GM23338 (cell line): Measurements from ENCODE around the gene SZT2. TPM values are rescaled to one million over a fixed set of nuclear protein-coding genes. Genes with fewer than 3 reads are reported as not detected.

Source experiments
- ATAC-seq: fragments of 200-7000 bp; cut with Tn5 transposase; 3 replicates; pipeline ENCODE4 v1.9.1; 2020
- DNase-seq: peaks from one replicate; pipeline ENCODE4 v3.0.0-alpha.2; 2015; ENCODE audit warnings: low spot score
- H2AFZ ChIP-seq: fragments of 200-600 bp; sonication (generic); 2 replicates; pipeline ENCODE4 v1.8.0; 2016; ENCODE audit warnings: antibody characterized with exemption, mild to moderate bottlenecking, moderate library complexity
- H3F3A ChIP-seq: fragments of 200-600 bp; sonication (generic); replicated peaks from 2 replicates; pipeline ENCODE4 v1.8.0; 2017; ENCODE audit warnings: antibody characterized with exemption, mixed run types, low read depth
- H3K27ac ChIP-seq: fragments of 200-600 bp; sonication (generic); 2 replicates; pipeline ENCODE4 v1.6.1; 2016; ENCODE audit warnings: low read depth
- H3K27me3 ChIP-seq: fragments of 200-600 bp; sonication (generic); 2 replicates; pipeline ENCODE4 v1.8.0; 2016; ENCODE audit warnings: mild to moderate bottlenecking, mixed run types, moderate library complexity; ENCODE audit not compliant: insufficient read depth
- H3K36me3 ChIP-seq: fragments of 200-600 bp; sonication (generic); 2 replicates; pipeline ENCODE4 v1.8.0; 2016; ENCODE audit warnings: mild to moderate bottlenecking; ENCODE audit not compliant: insufficient read depth
- H3K4me1 ChIP-seq: fragments of 200-600 bp; sonication (generic); 2 replicates; pipeline ENCODE4 v1.8.0; 2016; ENCODE audit warnings: mild to moderate bottlenecking, moderate library complexity; ENCODE audit not compliant: insufficient read depth
- H3K4me2 ChIP-seq: fragments of 200-600 bp; sonication (generic); 2 replicates; pipeline ENCODE4 v1.7.1; 2017; ENCODE audit warnings: mixed run types
- H3K4me3 ChIP-seq: fragments of 200-600 bp; sonication (generic); 2 replicates; pipeline ENCODE4 v1.6.1; 2016; ENCODE audit warnings: mixed run types
- H3K79me2 ChIP-seq: fragments of 200-600 bp; sonication (generic); replicated peaks from 2 replicates; pipeline ENCODE4 v1.8.0; 2017; ENCODE audit warnings: mild to moderate bottlenecking; ENCODE audit not compliant: insufficient read depth
- H3K9me2 ChIP-seq: fragments of 200-600 bp; sonication (generic); 2 replicates; pipeline ENCODE4 v1.8.0; 2017; ENCODE audit not compliant: insufficient read depth
- H4K20me1 ChIP-seq: fragments of 200-600 bp; sonication (generic); replicated peaks from 2 replicates; pipeline ENCODE4 v1.8.0; 2017; ENCODE audit warnings: mild to moderate bottlenecking; ENCODE audit not compliant: insufficient read depth
- H3K27ac Mint-ChIP-seq: 2 replicates; pipeline ENCODE4 v1.8.0; 2020; ENCODE audit warnings: inconsistent platforms, mild to moderate bottlenecking, moderate library complexity, mixed read lengths
- H3K27me3 Mint-ChIP-seq: 3 replicates; pipeline ENCODE4 v1.8.0; 2022; ENCODE audit warnings: low read depth, mild to moderate bottlenecking, moderate library complexity, mixed read lengths, inconsistent platforms; ENCODE audit not compliant: insufficient read depth, poor library complexity
- H3K36me3 Mint-ChIP-seq: 3 replicates; pipeline ENCODE4 v1.8.0; 2021; ENCODE audit warnings: low read depth, mild to moderate bottlenecking, inconsistent platforms, moderate library complexity, mixed read lengths
- H3K4me1 Mint-ChIP-seq: 3 replicates; pipeline ENCODE4 v1.8.0; 2020; ENCODE audit warnings: mild to moderate bottlenecking, inconsistent platforms, mixed read lengths
- H3K4me3 Mint-ChIP-seq: 3 replicates; pipeline ENCODE4 v1.8.0; 2021; ENCODE audit warnings: moderate library complexity, mild to moderate bottlenecking, inconsistent platforms, mixed read lengths
- H3K9me3 Mint-ChIP-seq: 3 replicates; pipeline ENCODE4 v1.8.0; 2020; ENCODE audit warnings: moderate library complexity, mild to moderate bottlenecking, inconsistent platforms, mixed read lengths
- CREB1 ChIP-seq: fragments of 250-450 bp; sonication (Bioruptor Pico); IDR thresholded peaks from 2 replicates; pipeline ENCODE4 v1.5.0; 2020; ENCODE audit warnings: low read depth, mild to moderate bottlenecking, moderate library complexity
- CTCF ChIP-seq, 2 experiments: fragments of 200-600 bp in 1 of 2; sonication (generic) in 1 of 2; conservative IDR thresholded peaks; 2 replicates each; pipeline versions ENCODE4 v1.5.1 to v1.6.1; 2016 to 2017; ENCODE audit warnings: antibody characterized with exemption in 2 of 2, low read depth in 2 of 2, mild to moderate bottlenecking in 2 of 2, moderate library complexity in 1 of 2
- ETS1 ChIP-seq: IDR thresholded peaks from 2 replicates; pipeline ENCODE4 v1.6.1; 2016; ENCODE audit warnings: antibody characterized with exemption
- EZH2 ChIP-seq: fragments of 200-600 bp; sonication (generic); IDR thresholded peaks from one replicate; pipeline ENCODE4 v1.8.0; 2017; ENCODE audit warnings: antibody characterized with exemption, mild to moderate bottlenecking, low read depth; ENCODE audit not compliant: unreplicated experiment
- EZH2phosphoT487 ChIP-seq: fragments of 200-600 bp; sonication (generic); IDR thresholded peaks from one replicate; pipeline ENCODE4 v1.8.1; 2018; ENCODE audit warnings: antibody characterized with exemption; ENCODE audit not compliant: unreplicated experiment
- JUNB ChIP-seq: IDR thresholded peaks from one replicate; pipeline ENCODE4 v1.6.1; 2016; ENCODE audit warnings: antibody characterized with exemption; ENCODE audit not compliant: unreplicated experiment
- NANOG ChIP-seq: IDR thresholded peaks from 2 replicates; pipeline ENCODE4 v1.6.1; 2016; ENCODE audit warnings: antibody characterized with exemption, borderline replicate concordance
- POLR2AphosphoS5 ChIP-seq: IDR thresholded peaks from 2 replicates; pipeline ENCODE4 v1.6.1; 2016; ENCODE audit warnings: antibody characterized with exemption, low read depth
- REST ChIP-seq: IDR thresholded peaks from one replicate; pipeline ENCODE4 v1.6.1; 2018; ENCODE audit warnings: antibody characterized with exemption; ENCODE audit not compliant: unreplicated experiment
- STAT1 ChIP-seq: IDR thresholded peaks from one replicate; pipeline ENCODE4 v1.6.1; 2016; ENCODE audit warnings: antibody characterized with exemption; ENCODE audit not compliant: unreplicated experiment
- ZNF114 ChIP-seq: fragments of 250-450 bp; sonication (Bioruptor Pico); IDR thresholded peaks from 2 replicates; pipeline ENCODE4 v1.5.0; 2020; ENCODE audit warnings: mild to moderate bottlenecking, moderate library complexity
- ZNF331 ChIP-seq: fragments of 250-450 bp; sonication (Bioruptor Pico); IDR thresholded peaks from 2 replicates; pipeline ENCODE4 v1.5.0; 2020; ENCODE audit warnings: low read depth, mild to moderate bottlenecking, moderate library complexity
- ZNF462 ChIP-seq: fragments of 250-450 bp; sonication (Bioruptor Pico); IDR thresholded peaks from 2 replicates; pipeline ENCODE4 v1.5.0; 2020; ENCODE audit warnings: mild to moderate bottlenecking, moderate library complexity
- polyA plus RNA-seq: library from polyadenylated mRNA; unstranded; fragments of >200 nt; fragmentation: Nextera tagmentation; extraction: Ambion mirVana; gene quantifications from 2 replicates; pipeline ENCODE4 v1.2.1, GENCODE V29; 2016
- total RNA-seq: library from RNA; depleted of rRNA; stranded (reverse); fragments of >200 nt; shearing (Covaris generic); gene quantifications from 2 replicates; pipeline ENCODE4 v1.2.3, GENCODE V29; 2014

The SZT2 gene
- total and polyA plus RNA-seq, 2 experiments from 2014 or later = 4.1 to 16.1 TPM

GRCh38 chr1:43395523-43395922 lies 5.8 kb downstream of the SZT2 start:
- 0 out of 2 replicates have a peak, but pooled peaks cover 3% of the 10 kb centered on the region for H3K4me1 ChIP-seq
- H3K27ac ChIP-seq = no peak overlapping the region
- no peak overlapping the region for H3K4me3 ChIP-seq
- Mint-ChIP-seq H3K4me1 (peaks cover 1% of the 10 kb centered on the region; the same call in 1 of the 3 replicates), H3K36me3 (no peaks in the 10 kb centered on the region), H3K4me3 (no peak overlapping the region), H3K27ac (no peak overlapping the region), H3K27me3 (no peaks in the 10 kb centered on the region), H3K9me3 (no peaks in the 10 kb centered on the region)
- no peak overlapping the region for H2AFZ ChIP-seq
- H3K79me2 ChIP-seq = peaks cover 8% of the 10 kb centered on the region
- H3F3A ChIP-seq = no peaks in the 10 kb centered on the region
- no peak for TF ChIP-seq CREB1 (CRISPR knock-in tag)
- TF ChIP-seq ZNF114 = no peak
- TF ChIP-seq STAT1 = no peak
- no peak for TF ChIP-seq ZNF462 (CRISPR knock-in tag)
- TF ChIP-seq EZH2 = no peak
- no peak for TF ChIP-seq NANOG
- TF ChIP-seq CTCF (conservative IDR thresholded peaks at IDR 0.05; ENCODE audit: low read depth in 2 of 2) = no peak
- TF ChIP-seq REST = no peak
- TF ChIP-seq EZH2phosphoT487 = no peak
- TF ChIP-seq ETS1 = no peak
- no peak for TF ChIP-seq ZNF331 (CRISPR knock-in tag)
- no peak for TF ChIP-seq JUNB
- no peak for TF ChIP-seq POLR2AphosphoS5
- no peak for DNase-seq
- no peaks in the 10 kb centered on the region for H4K20me1 ChIP-seq
- H3K9me2 ChIP-seq = no peaks in the 10 kb centered on the region
- H3K4me2 ChIP-seq = no peak overlapping the region
- no peaks in the 10 kb centered on the region for H3K36me3 ChIP-seq
- ATAC-seq = no peak
- H3K27me3 ChIP-seq = no peaks in the 10 kb centered on the region
